HepG2 (cell line): ENCODE measurements around the gene FOSL2. TPM values are rescaled to one million over a fixed set of nuclear protein-coding genes. Genes with fewer than 3 reads are reported as not detected.

ENCODE experiments used
- polyA plus RNA-seq, 8 experiments: library from polyadenylated mRNA; depleted of rRNA in 3 of 8; stranded (reverse) in 7 of 8; unstranded in 1 of 8; fragments of >200 nt; fragmentation: Illumina TruSeq in 4 of 8; extraction: Trizol in 4 of 8; gene quantifications; 2 replicates each; pipeline versions ENCODE4 v1.2.1 to v1.2.3, GENCODE V29; 2011 to 2016; ENCODE audit warnings: low read depth in 4 of 8, missing spikeins in 1 of 8, mixed read lengths in 1 of 8; ENCODE audit not compliant: insufficient read depth in 1 of 8
- small RNA-seq, 3 experiments: library from RNA; depleted of rRNA; stranded (forward); fragments of <200 nt; gene quantifications; one replicate each; pipeline ENCODE3, GENCODE V24; 2012; ENCODE audit warnings: low read depth in 2 of 3, low replicate concordance in 1 of 3; ENCODE audit not compliant: insufficient read length in 3 of 3, insufficient read depth in 2 of 3
- total RNA-seq, 5 experiments: library from RNA; depleted of rRNA; stranded (reverse); fragments of >200 nt; fragmentation: Illumina TruSeq; extraction: Trizol; gene quantifications; 2 replicates each; pipeline ENCODE4 v1.2.3, GENCODE V29; 2016; ENCODE audit warnings: low read depth in 1 of 5

Gene FOSL2
- total and polyA plus RNA-seq, 2 of the 13 experiments (the other 11 are each of a cell fraction or from before 2014, with no cell fraction given): 3.4 to 18.1 TPM

Small RNAs within 50 kb of the gene (small RNA-seq; reads per million reads assigned to genes)
- gene AC104695.3 (0 reads per million in 3 experiments), gene SNRPGP7 (0 reads per million in 3 experiments)

Other genes starting within 250 kb of the FOSL2 start
- 0.17 and 0.20 TPM in 2 replicates for gene PLB1, start 103.2 kb downstream of the FOSL2 start, total RNA-seq (2016; rRNA removed; fragmentation: Illumina TruSeq; extraction: Trizol)
- gene PLB1, start 103.2 kb downstream of the FOSL2 start, polyA plus RNA-seq (2011; rRNA removed): 0.99 and 1.8 TPM in 2 replicates